HG03354 (cell line): ENCODE results near the gene CAMKK1.
A peak's percentile ranks its signal among the peaks of the same experiment; 100 is the strongest.

Source experiments
- ATAC-seq: cut with Tn5 transposase; IDR thresholded peaks from one replicate; pipeline ENCODE4 v1.9.1; 2021; ENCODE audit warnings: mild to moderate bottlenecking; ENCODE audit not compliant: unreplicated experiment, poor library complexity, severe bottlenecking

Gene CAMKK1

DNA sequence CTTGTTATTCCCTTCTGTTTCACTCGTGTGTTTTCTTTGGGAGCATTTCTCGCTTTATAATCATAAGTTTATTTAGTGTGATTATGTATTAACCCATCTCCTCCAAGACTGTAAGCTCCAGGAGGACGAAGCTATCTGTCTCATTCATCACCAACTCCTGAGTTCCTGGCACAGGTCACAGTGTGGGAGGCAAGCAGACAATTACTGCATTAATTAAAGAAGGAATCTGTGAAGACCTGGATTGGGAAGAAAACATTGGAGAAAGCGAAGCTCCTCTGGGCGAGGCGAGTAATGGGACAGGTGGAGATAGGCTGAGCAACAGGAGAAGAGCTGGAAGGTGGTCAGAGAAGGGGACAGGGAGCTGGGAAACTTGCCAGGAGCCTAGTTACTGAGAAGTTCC lies 7.8 kb upstream of the CAMKK1 start:
- no peak for ATAC-seq

DNA sequence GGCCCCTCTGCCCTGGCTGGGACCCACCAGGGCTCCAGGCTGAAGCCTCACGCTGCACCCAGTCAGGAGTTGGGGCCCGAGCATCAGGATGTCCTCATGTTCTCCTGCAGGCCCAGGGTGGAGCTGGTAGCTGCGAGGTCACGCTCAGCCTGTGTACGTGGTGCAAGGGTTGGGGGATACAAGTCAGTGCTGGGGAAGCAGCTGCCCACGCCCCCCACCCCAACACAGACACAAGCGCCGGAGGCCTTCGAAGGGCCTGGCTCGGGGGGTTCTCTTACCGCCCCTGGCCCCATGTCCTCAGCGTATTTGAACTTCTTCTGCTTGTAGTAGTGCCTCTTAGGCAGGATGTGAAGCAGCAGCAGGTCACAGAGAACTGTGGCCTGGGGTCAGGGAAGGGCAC lies 4.9 kb upstream of the CAMKK1 start:
- no peak for ATAC-seq

DNA sequence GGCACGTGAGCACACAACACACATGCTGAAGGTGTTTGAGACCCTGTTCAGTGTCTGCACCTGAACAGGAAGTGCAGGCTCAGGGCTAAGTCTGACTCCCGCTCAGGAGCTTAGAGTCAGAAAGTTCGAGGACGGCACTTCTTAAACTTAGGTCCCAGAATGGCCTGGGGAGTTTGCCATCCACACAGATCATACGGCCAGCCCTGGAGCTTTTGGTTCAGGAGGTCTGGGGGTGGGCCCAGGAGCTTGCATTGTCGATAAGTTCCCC lies 4.0 kb upstream of the CAMKK1 start:
- ATAC-seq, result no peak

DNA sequence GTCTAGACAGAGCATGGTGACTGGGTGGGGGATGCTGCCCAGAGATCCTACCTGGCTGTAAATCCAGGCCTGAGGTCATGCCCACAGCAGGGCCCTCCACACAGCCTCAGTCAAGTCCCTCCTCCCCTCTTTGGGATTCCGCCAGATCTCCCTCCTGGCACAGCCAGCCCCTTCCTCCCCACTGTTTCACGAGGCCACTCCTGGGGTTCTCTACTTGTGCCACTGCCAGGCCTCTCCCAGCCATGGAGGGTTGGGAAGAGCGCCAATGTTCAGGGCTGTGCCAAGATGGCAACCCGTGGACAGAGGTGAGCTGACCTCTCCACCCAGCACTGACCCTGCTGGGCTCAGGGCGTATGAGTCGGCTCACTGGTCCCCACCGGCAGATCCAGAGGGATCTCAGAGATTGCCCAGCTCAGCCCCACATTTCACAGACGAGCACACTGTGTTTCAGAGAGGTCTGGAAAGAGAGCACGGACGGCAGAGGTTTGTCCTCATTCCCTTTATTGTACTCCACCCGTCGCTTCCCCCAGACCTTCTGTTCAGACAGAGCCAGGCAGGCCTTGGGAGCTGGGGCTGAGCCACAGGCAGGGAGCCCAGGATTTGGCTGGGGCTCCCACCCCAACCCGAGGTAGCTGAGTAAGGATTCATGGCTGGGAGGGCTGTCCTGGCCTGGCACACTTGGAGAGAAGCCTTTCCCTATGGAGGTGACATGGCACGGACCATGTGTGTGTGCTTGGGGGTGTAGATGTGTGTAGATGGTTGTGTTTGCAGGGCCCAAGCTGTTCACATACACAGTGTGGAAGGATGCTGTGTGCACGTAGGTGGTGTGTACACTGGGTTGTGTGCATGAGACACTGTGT lies 3.5 kb upstream of the CAMKK1 start:
- ATAC-seq, result no peak

DNA sequence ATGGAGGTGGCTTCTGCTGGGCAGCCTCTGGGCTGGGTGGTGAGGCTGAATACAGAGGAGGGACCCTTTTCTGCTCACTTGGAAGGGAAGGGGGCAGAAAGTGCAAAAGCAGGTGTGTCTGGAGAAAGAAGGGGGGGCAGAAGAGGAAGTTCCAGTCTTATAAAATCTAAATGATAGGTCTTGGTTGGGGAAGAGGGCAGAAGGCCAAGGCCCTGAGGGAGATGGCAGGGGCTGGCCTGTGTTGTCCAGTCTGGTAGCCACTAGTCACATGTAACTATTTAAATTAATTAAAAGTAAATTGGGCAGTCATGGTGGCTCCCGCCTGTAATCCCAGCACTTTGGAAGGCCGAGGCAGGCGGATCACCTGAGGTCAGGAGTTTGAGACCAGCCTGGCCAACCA lies 2.5 kb upstream of the CAMKK1 start:
- no peak for ATAC-seq

DNA sequence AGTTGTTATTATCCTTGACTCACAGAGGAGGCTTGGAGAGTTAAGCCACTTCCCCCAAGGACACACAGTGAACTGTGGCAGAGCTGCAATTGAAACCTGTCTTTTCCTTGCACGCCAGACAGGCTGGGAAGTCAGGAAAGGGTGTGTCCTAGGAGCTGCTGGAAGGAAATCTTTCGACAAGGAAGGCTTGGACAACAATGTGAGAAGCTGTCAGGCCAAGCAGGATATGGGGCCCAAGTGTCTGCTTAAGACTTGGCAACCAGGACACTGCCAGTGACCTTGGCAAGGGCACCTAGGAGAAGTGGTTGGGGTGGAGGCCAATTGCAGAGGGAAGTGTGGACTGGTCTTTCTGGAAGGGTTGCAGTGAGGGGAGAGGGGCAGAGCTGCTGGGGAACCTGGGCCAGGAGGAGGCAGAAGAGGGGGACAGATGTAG lies 2.1 kb upstream of the CAMKK1 start:
- ATAC-seq, result no peak

DNA sequence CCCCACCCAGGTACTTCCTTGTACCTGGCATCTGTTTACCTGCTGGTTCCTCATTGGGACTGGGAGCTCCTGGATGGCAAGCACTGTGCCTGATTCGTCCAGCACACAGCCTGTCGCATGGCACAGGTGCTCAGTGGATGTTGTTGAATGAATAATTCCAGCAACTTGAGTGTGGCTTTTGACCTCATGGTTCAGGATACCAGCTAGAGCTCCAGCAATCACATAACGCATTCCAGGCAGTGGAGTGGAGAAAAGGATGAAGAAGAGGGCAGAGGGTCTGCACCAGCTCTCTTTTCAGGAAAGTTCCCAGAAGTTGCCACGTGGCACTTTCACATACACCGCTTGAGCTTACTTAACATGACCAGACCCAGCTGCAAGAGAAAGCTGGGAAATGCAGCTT lies 1.3 kb upstream of the CAMKK1 start:
- ATAC-seq, result no peak

DNA sequence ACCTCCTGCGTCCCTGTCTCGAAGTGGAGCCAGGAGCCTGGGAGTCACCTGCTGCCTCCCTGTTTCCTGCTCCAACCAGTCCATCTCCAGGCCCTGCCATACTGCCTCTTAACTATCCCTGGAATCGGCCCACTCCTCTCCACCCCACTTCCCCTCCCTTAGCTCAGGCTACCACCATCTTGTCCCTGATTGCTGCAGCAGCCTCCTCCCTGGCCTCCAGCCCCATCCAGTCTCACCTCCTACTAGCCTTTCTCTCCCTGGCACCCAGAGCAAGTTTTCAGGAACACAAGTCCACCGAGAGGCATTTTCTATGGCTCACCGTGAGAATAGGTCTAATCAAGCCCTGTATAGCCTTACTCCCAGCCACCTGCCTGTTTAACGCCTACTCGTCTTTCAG lies 865 bp upstream of the CAMKK1 start:
- no peak for ATAC-seq

DNA sequence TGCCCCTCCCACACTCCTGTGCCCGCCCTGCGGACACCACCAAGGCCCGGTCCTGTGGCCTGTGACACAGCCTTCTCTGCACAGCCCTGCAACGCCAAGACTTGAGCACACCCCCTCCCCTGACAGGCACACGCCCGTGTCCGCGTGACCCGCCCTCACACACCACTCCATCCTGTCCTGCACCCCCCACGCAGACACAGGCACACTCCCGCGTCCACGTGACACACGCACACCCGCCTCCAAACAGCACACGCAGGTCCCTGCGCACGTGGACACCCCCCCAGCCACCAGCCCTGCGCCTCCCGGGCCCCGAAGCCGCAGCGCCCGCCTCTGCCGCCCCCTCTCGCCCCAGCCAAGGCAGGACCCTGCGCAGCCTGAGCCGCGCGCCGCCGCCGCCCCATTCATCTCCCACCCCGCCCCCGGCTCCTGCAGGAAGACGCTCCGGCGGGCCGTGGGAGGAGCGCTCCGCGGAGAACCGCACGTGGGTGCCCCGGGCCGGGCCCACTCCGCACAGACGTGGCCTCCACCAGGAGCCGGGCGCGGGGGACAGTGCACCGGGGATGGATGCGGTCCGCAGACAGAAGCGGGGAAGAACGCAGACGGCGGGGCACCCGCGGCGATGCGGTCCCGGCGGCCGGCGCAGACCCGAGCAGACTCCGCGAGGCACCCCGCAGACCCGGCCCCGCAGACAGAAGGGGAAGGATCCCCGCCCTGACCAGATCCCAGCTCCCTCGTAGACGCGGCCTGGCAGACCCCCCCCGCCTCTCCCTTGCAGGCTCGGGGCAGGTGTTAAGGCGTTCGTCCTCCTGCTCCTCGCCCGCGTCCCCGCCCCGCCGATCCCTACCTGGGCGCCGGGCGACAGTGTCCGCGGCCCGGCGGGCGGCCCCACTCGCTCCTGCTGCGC lies 506 bp downstream of the CAMKK1 start:
- peak; percentile 20 for ATAC-seq

DNA sequence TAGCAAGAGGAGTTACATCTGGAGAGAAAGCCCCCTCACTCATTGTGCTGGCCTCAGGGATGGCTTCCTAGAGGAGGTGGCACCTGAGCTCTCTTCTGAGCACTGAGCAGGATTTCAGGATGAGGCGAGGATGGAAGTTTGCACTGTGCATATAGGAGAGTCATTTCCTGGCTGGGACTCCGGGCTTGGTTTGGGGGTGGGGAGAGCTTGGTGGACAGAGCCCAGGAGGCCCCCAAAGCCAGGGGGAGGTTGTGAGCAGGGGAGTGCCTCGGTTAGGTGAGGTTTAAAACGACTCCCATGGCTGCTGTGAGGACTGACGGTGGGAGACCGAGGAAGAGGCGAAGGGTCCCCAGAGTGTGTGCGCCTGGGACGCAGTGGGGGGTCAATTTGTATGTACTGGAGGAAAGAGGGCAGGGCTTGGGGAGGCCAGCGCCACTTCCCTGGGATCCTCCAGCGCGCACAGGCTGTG lies 1.2 kb downstream of the CAMKK1 start:
- no peak for ATAC-seq

DNA sequence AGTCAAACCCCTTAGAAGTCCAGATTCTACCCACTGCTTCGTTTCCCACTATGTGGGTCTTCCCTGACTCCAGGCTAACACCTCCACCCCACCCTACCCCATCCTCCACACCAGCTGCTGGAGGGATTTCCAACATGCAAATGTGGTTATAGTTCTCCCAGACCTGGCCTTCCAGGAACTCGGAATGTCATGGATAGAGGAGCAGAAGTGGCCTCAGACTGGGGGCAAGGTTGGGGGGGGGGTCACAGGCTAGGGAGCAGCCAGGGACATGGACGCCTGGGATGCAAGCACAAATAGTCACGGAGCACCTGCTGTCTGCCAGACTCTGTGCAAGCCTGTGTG lies 2.0 kb downstream of the CAMKK1 start:
- ATAC-seq, result no peak

DNA sequence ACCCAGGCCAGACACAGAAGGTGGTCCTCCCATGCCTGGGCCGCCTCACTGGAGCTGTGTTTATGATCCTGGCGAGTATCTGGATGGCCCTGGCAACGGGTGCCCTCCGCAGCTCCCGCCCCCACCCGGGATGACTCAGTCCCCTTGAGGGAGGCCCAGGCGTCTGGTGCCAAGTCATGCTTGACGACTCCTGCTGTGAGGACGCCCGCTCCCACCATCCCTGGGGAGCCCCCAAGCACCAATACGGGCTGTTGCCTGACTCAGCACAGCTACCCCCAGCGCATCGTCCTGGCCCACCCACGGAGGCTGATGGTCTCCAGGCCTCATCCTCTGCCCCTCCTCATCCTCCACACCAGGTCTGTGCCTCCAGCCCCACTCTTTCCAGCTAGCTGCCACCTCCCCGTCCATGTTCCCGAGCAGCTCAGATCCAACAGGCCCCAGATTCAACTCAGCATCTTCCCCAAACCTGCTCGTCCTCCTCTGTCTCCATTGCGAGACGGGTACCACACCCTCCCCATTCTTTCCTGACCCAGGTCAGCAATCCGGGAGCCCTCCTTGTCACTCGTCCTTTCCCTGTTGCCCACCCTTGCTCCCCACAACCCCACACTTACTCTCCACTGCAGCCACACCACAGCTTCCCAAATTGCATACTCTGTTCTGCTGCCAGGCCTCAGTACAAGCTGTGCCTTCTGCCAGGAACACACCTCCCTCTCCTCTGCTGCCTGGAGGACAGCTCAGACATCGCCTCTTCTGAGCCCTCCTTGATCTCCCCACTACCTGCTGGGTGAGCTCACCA lies 2.6 kb downstream of the CAMKK1 start:
- no peak for ATAC-seq

DNA sequence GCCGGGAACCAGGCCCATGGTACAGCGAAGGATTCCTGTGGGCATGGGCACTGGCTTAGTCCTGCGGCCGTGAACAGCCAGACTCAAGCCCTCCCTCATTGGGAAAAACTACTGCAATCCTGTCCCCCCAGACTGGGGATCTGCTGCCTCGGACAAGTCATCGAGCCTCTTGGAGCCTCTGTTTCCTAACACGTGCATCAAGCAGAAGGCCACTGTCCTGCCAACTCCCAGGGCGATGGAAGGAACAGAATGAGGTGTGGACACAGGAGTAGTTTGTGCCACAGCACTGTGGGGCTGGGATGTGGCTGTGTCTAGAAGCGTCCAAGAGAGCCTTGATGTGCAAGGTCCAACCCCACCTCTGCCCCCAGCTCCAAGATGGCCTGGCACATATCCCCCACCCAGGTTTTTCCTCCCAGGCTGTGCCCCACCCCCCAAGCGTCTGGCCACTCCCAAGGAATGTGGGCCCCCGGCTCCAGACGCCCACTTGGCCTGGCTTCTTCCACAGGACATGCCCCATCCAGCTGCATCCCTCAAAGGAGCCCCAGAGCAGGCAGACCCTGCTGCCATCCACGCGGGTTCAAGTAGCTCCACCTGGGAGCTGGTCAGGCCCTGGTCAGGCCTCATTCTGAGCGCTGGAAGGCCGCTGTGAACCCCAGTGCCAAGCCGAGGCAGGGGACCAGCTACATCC lies 3.4 kb downstream of the CAMKK1 start:
- no peak for ATAC-seq

DNA sequence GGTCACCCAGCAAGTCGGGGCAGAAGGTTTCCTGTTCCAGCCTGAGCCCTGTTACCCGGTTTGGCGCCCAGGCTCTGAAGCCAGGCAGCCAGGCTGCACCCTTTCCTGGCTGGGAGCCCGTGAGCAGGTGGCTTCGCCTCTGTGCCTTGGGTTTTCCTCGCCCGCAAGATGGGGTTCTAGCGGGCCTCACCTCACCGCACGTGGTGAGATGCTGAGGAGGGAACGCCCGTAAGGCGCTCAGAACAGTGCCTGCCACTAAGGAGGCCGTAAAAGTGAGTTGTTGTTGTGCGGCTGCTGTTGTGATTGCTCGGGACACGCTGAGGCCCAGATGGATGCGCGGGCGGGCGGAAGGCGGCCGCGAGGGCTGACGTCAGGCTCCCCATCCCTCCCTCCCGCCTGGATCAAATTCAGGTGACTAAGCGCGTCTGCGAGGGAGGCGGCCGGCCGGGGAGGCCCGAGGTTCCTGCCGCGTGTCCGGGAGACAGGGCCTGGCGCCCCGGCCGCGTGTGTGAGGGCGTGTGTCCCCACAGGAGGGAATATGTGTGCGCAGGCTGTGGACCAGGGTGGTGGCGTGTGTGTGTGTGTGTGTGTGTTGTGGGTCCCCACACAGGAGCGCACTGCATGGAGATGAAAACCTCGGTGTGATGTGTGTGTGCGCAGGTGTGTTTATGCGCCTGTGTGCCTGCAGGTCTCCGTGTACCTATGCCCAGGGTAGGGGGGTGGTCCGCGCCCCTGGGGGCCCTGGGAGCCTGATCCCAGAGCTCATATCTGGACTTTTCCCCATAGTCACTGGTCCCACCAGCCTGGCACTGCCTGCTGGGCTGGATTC lies 4.3 kb downstream of the CAMKK1 start:
- ATAC-seq, result no peak

DNA sequence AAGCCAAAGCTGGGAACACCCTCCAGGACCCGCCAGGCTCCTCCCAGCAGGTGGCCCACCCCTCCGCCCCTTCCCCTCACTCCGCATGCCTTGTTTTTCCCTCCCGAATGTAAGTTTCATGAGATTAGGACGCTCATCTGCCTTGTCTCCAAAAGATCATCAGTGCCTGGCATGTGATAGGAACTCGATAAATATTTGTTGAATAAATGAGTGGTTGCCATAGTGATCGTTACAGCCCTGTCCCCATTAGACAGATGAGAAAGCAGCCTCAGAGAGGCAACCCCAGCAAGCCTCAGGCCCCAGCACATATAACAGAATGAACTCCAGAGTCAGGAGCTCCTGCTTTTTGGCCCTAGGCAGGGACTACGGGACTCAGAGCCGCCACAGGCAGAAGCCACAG lies 5.0 kb downstream of the CAMKK1 start:
- no peak for ATAC-seq

DNA sequence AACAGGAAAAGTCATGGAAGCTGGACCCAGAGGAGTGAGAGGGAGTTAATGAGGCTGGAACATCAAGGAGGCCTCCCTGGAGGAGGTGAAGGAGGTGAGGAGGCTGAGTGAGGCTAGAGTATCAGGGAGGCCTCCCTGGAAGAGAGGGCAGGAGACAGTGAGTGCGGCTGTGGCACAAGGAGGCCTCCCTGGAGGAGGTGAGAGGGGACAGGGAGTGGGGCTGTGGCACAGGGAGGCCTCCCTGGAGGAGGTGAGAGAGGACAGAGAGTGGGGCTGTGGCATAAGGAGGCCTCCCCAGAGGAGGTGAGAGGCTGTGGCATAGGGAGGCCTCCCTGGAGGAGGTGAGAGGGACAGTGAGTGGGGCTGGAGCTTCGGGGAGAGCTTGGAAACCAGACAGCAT lies 5.5 kb downstream of the CAMKK1 start:
- ATAC-seq, result no peak

DNA sequence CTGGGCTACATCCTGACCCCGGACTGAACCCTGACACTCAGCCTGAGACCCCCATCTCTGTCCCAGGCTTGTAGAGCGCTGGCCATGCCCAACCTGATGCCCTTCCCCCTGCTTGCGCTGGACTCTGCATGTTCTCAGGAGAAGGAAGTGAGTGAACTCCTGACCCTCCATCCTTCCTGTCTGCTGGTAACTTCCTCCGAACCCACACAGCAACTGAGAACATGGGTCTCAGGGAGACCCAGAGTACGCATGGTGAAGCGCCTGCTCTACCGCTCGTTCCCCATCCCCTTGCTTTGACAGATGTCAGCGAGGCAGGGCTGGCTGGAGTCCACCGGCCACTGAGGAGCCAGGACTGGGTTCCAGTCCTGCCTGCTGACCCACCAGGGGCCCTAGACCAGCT lies 6.1 kb downstream of the CAMKK1 start:
- ATAC-seq, result no peak

DNA sequence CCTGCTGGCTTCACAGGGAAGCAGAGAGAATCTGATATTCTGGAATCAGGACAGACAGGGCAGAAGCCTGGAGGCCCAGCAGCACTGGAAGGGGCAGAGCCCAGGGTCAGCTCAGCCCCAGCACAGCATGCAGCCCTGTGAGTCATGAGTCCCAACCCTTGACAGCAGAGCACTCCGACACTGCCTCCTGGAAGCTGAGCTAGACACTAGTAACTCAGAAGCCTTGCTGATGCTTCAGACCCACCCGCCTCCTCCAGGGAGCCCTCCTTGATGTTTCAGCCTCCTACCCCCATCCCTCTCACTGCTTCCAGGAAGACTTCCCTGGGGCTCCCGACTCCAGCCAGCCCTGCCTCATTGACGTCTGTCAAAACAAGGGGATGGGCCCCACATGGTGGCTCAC lies 6.9 kb downstream of the CAMKK1 start:
- no peak for ATAC-seq

DNA sequence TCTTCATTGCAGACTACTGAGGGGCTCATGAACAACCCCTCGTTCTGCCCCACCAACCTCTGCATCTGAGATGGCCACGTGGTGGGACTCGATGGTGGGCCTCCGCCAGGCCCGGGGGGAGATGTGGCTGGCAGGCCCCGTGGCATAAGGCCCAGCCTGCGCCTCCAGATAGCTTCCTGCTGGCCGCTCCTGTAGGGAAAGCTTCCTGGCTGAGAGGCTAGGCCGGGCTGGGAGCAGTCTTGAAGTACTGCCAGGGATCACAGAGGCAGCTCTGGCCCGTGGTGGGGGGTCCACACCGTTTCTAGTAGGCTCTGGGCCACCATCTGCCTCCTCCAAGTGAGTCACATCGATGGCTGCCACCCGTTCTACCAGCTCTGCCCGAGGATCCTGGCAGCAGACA lies 7.6 kb downstream of the CAMKK1 start:
- ATAC-seq, result no peak
